SU-DHL-6 (cell line): ENCODE results near the gene CCM2.

Experiments
- H2AFZ ChIP-seq: fragments of 200-600 bp; sonication (generic); 2 replicates; pipeline ENCODE4 v1.6.1; 2014; ENCODE audit warnings: low read depth, mild to moderate bottlenecking, moderate library complexity, mixed read lengths, antibody characterized with exemption, low read length; ENCODE audit not compliant: severe bottlenecking
- H3F3A ChIP-seq: fragments of 200-600 bp; shearing (Covaris generic); 2 replicates; pipeline ENCODE4 v1.6.0; 2016; ENCODE audit warnings: antibody characterized with exemption, mild to moderate bottlenecking; ENCODE audit not compliant: insufficient read depth
- H3K27ac ChIP-seq: fragments of 200-600 bp; sonication (generic); 2 replicates; pipeline ENCODE4 v1.5.1; 2016; ENCODE audit warnings: low read depth, mild to moderate bottlenecking, low read length, moderate library complexity, mixed read lengths
- H3K27me3 ChIP-seq: fragments of 200-600 bp; sonication (generic), shearing (Covaris generic); 2 replicates; pipeline ENCODE4 v1.6.0; 2014; ENCODE audit warnings: mild to moderate bottlenecking, low read length
- H3K36me3 ChIP-seq: fragments of 200-600 bp; sonication (generic); 2 replicates; pipeline ENCODE4 v1.6.1; 2014; ENCODE audit warnings: mild to moderate bottlenecking, low read length, mixed read lengths
- H3K4me2 ChIP-seq: fragments of 300-600, 200-600 bp; shearing (Covaris generic), sonication (generic); 2 replicates; pipeline ENCODE4 v1.6.0; 2014; ENCODE audit warnings: low read length, low read depth, mild to moderate bottlenecking; ENCODE audit not compliant: poor library complexity, severe bottlenecking
- H3K4me3 ChIP-seq: fragments of 200-600 bp; sonication (generic); 2 replicates; pipeline ENCODE4 v1.5.1; 2014; ENCODE audit warnings: antibody characterized with exemption, low read length, mild to moderate bottlenecking, mixed read lengths; ENCODE audit not compliant: insufficient read depth, poor library complexity, severe bottlenecking
- H3K79me2 ChIP-seq: fragments of 200-600 bp; sonication (generic); 2 replicates; pipeline ENCODE4 v1.6.1; 2014; ENCODE audit warnings: mild to moderate bottlenecking, low read length, moderate library complexity; ENCODE audit not compliant: insufficient read depth
- H3K9ac ChIP-seq: fragments of 200-600 bp; sonication (generic); 2 replicates; pipeline ENCODE4 v1.7.0; 2014; ENCODE audit warnings: mild to moderate bottlenecking, low read length
- H3K9me2 ChIP-seq: fragments of 200-600 bp; sonication (generic); replicated peaks from 2 replicates; pipeline ENCODE4 v1.6.1; 2014; ENCODE audit warnings: low read length; ENCODE audit not compliant: insufficient read depth
- H3K9me3 ChIP-seq: fragments of 200-600 bp; sonication (generic); 2 replicates; pipeline ENCODE4 v1.6.1; 2014; ENCODE audit warnings: low read length, mixed read lengths; ENCODE audit not compliant: insufficient read depth
- H4K20me1 ChIP-seq: fragments of 200-600 bp; sonication (generic); 2 replicates; pipeline ENCODE4 v1.6.1; 2014; ENCODE audit warnings: low read depth, mild to moderate bottlenecking, antibody characterized with exemption, low read length, moderate library complexity, mixed read lengths
- CTCF ChIP-seq: fragments of 200-600 bp; sonication (generic); IDR thresholded peaks from one replicate; pipeline ENCODE4 v1.5.1; 2017; ENCODE audit warnings: antibody characterized with exemption, mild to moderate bottlenecking, low read length, moderate library complexity; ENCODE audit not compliant: insufficient read depth, poor library complexity, severe bottlenecking
- EZH2phosphoT487 ChIP-seq: fragments of 200-600 bp; sonication (generic), shearing (Covaris generic); conservative IDR thresholded peaks from 2 replicates; pipeline ENCODE4 v1.6.1; 2018; ENCODE audit warnings: mild to moderate bottlenecking, antibody characterized with exemption, low read length, moderate library complexity, mixed read lengths

The CCM2 gene

GRCh38 chr7:44970523-44971051 lies 29.4 kb upstream of the CCM2 start:
- H3K79me2 ChIP-seq: no peaks in the 10 kb centered on the region
- no peaks in the 10 kb centered on the region for H3K9me3 ChIP-seq
- TF ChIP-seq CTCF (no peak), EZH2phosphoT487 (no peak)
- no peaks in the 10 kb centered on the region for H3F3A ChIP-seq
- no peak overlapping the region for H3K27ac ChIP-seq
- no peaks in the 10 kb centered on the region for H3K36me3 ChIP-seq
- H3K9ac ChIP-seq: no peak overlapping the region
- H4K20me1 ChIP-seq: no peaks in the 10 kb centered on the region
- H3K27me3 ChIP-seq: no peaks in the 10 kb centered on the region
- no peak overlapping the region for H3K4me2 ChIP-seq
- no peak overlapping the region for H3K4me3 ChIP-seq
- no peaks in the 10 kb centered on the region for H3K9me2 ChIP-seq
- no peak overlapping the region for H2AFZ ChIP-seq

GRCh38 chr7:44971188-44971901 lies 28.7 kb upstream of the CCM2 start:
- no peaks in the 10 kb centered on the region for H3F3A ChIP-seq
- H2AFZ ChIP-seq: no peak overlapping the region
- H3K36me3 ChIP-seq: no peaks in the 10 kb centered on the region
- no peak overlapping the region for H3K4me2 ChIP-seq
- H3K4me3 ChIP-seq: no peak overlapping the region
- no peaks in the 10 kb centered on the region for H3K9me2 ChIP-seq
- H3K9ac ChIP-seq: no peak overlapping the region
- no peak for TF ChIP-seq CTCF
- TF ChIP-seq EZH2phosphoT487: no peak
- no peaks in the 10 kb centered on the region for H3K9me3 ChIP-seq
- no peak overlapping the region for H3K27ac ChIP-seq
- H4K20me1 ChIP-seq: no peaks in the 10 kb centered on the region
- H3K27me3 ChIP-seq: no peaks in the 10 kb centered on the region
- H3K79me2 ChIP-seq: peaks cover 3% of the 10 kb centered on the region; the same call in 1 of the 2 replicates

- no peak overlapping the region for H2AFZ ChIP-seq
- H3K4me2 ChIP-seq: no peak overlapping the region
- no peak overlapping the region for H3K9ac ChIP-seq
- no peaks in the 10 kb centered on the region for H3K9me3 ChIP-seq
- H3F3A ChIP-seq: no peaks in the 10 kb centered on the region
- no peak overlapping the region for H3K27ac ChIP-seq
- no peaks in the 10 kb centered on the region for H3K27me3 ChIP-seq
- H3K9me2 ChIP-seq: no peaks in the 10 kb centered on the region
- H3K79me2 ChIP-seq: peaks cover 9% of the 10 kb centered on the region; the same call in 1 of the 2 replicates
- no peak for TF ChIP-seq EZH2phosphoT487
- no peak for TF ChIP-seq CTCF
- no peak overlapping the region for H3K4me3 ChIP-seq
- no peaks in the 10 kb centered on the region for H4K20me1 ChIP-seq
- H3K36me3 ChIP-seq: no peaks in the 10 kb centered on the region
These were observed 28.0 kb upstream of the CCM2 start for GRCh38 chr7:44971902-44972441.
